DMS79 (cell line): ENCODE data around the gene NDUFA13.

Experiments used
- DNase-seq: peaks from one replicate; lab custom pipeline; 2025; lab: John Stamatoyannopoulos, UW

Gene NDUFA13

DNA sequence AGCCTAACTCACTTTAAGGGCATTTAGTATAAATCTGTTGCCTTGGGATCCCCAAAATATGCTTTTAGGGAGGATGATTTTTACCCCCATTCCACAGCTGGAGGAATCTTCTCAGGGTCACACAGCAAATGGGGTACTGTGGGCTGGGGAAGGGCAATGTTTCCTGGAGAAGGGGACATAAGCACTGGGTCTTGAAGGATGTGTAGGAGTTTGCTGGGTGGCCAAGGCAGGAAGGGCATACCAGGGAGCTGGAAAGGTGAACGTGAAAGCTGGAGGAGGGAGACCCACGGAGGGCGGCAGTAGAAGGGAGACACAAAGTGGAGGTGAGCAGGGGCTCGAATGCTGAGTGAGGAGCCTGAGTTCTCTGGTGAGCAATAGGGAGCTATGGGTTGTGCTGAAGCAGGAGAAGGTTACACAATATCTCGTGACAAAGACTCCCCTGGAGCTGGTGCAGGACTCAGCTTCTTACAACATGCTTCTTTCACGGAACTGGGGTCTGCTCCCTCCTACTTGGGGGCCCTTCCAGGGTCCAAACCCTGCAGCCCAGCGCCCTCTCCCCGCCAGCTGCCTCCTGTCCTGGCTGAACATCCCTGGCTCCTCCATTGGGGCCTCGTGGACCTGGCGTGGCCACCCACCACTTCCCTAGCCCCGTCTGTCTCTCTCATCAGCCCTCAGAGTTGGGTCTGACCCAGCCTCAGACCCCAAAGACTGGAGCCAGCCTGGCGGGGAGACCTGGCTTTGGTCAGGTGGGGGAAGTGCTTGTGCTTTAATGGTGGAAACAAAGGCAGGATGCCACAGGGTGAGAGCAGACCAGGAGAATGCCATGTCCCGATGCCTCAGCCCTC, 33.1 kb downstream of the NDUFA13 start:
- DNase-seq, result no peak

DNA sequence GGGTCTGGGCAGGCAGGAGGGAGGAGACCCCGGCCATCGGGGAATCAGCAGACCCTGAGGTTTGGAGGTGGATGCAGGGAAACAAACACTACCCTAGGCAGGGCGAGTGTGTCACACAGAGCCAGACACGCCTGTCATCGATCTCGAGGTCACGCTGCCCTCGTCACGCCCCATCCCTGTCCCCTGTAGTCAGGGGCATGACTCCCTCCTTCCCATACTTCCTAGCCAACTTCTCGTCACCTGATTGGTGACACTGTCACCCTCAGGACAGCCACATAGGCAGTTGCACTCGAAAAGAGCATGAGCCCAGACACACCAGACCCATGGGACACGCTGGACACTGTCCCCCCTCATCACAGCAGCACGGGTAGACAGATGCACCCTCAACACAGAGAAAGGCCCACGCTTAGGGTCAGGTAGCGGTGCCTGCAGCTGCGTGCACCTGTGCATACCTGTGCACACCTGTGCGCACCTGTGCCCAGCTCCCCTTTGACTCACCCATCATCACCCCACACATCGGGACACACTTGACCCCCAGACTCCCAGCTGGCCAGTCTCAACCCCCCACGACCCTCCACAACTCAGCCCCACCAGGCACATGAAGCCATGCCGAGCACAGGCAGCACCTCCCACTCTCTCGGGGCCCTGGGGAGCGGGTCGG, 33.9 kb downstream of the NDUFA13 start:
- DNase-seq, result no peak

DNA sequence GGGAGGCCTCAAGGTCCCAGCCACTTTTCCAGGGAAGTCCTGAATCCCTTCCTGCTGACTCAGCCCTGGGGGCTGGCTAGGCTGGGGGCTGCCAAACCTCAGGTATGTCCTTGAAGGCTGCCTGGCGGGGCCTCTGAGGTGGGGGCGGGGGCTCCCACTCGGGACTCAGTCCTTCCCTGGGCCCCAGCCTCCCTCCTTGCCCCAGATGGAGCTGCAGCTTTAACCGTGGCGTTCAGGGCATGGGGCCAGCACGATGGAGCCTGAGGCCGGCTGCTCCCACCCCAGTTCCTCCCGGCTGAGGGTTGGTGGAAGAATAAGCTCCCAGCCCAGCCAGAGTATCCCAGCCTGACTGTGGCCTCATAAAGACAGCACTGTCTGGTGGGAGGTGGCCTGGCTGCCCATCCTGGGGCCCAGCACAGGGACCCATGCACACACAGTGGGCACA, 34.5 kb downstream of the NDUFA13 start:
- no peak for DNase-seq

DNA sequence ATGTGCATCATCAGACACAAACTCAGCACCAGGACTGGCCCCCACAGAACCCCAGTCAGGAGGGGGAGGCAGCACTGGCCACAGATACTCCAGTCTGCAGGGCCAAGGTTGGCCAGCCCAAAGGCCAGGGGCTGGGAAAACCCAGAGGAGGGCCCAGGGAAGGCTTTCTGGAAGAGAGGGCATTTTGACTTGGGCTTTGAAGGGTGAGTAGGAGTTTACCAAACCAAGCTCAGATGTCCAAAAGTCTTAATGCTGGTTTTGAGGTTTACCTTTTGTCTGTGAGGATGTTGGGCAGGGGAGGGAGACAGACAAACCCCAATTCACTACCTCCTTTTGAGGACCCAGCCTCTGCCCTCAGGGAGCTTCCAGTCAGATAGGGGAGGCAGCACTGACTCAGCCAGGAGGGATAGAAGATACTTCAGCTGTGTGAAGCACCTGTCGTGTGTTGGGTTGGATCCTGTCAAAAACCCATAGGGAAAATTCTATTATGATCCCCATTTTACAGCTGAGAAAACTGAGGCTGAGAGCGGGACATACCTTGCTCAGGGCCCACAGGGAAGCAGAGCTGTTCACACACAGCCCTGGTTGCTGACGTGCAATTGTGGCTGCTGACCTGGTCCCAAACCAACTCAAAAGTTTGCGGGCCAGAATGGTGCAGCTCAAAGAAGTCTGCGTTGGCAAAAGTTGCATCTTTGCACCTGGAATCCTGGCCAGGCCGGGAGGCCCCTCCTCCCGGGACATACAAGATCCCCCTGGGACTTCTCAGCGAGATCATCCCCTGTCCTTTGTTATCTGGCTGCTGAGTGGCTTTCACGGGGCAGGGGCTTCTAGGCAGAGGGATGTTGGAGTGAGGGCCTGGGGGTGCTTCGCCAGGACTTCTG, 35.2 kb downstream of the NDUFA13 start:
- DNase-seq, result no peak

DNA sequence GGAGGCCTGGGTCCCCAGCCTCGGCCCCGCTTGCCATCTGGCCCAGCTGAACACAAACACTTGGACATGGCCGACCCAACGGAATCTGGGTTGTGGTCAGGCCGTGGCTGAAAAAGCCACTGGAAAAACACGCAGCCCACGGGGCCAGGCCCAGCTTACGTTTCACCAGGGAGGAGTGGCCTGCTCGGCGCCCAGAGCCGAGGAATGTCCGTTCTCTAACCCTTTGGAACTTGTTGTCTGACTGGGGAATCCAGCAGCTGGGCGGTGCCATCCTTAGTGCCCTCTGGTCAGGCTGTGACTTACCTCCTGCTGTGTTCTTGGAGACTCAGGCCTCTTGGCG, 35.8 kb downstream of the NDUFA13 start:
- DNase-seq, result no peak

DNA sequence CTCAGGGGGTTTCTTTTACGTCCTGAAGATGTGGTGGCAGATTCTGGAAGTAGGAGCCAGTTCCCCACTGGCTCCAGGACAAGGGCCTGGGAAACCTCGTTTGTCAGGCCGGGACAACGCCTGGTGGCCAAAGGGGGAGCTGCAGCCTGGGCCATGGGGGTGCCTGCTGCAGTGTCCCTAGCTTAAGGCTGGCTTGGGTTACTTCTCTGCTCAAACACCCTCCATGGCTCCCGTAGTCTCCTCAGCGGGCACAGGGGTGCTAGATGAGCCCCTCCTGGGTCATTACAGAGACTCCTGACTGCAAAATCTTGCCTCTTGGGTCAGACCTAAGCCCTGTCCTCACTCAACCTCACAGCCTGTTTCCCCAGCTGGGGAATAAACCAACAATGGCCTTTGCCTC, 36.8 kb downstream of the NDUFA13 start:
- DNase-seq, result no peak

DNA sequence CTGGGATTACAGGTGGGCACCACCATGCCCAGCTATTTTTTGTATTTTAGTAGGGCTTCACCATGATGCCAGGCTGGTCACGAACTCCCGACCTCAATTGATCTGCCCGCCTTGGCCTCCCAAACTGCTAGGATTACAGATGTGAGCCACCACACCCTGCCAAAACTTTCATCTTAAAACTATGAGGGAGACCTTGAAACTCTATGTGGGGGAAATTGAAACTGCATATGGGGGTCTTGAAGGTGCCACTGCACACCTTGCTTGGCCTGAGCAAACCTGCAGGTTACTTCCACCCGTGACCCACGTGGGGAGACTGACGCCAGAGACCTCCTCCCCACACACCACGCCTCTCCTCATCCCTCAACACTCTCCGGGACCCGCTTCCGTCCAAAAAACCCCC, 37.6 kb downstream of the NDUFA13 start:
- no peak for DNase-seq

DNA sequence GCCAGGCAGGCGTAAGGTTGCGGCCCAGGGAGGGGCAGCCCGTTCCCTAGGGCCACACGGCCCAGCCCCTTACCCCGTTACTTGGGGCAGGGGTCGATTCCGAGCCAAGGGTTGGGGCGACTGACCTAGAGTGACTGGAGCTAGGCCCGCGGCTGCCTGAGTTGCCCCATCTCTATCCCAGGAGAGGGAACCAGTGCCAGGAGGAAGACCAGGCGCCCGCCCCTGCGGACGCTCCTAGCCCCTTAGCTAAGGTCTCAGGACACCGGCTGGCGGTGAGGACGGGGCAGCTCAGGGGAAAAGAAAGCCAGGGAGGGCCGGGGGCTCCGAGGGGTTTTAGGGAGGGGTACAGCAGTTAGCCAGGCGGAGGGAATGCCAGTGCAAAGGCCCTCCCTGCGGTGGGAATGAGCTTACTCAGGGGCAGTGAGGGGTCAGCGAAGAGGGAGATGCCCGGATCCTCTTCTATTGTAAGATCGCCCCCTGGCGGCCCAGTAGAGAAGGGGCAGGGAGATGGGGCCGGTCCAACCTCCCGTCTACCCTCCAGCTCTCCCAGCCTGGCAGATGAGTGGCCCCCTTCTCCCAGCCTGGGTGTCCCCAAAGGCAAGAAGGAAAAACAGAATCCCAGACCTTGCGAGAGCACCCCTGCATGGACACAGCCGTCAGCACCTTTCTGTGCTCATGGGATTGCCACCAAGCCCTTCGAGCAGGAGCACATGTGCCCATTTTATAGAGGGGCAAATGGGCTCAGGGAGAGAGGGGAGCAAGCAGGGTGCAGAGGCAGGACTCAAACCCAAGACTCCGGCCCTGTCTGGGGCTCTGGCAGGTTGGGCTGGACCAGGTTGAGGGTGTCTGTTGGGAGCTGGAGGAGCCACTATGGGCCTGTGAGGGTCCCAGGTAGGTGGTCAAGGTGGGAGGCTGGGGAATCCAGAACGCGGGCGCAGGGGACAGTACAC, 38.3 kb downstream of the NDUFA13 start:
- DNase-seq, result no peak

DNA sequence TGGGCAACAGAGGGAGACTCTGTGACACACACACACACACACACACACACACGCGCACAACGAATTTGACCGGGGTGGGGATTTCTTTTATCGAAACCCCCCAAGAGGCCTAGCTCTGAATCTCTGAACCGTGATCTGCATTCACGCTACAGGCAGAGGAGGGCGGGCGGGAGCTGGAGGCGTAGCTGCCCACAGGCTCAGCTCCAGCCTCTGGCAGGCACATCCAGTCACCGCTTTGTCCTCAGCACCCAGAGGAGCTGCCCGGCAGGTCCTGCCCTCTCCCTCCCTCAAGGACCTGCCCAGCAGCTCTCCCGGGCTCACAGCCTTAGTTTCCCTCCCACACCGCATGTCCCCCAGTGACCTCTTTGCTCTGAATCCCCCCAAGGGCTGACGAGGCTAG, 42.0 kb downstream of the NDUFA13 start:
- DNase-seq, result no peak

DNA sequence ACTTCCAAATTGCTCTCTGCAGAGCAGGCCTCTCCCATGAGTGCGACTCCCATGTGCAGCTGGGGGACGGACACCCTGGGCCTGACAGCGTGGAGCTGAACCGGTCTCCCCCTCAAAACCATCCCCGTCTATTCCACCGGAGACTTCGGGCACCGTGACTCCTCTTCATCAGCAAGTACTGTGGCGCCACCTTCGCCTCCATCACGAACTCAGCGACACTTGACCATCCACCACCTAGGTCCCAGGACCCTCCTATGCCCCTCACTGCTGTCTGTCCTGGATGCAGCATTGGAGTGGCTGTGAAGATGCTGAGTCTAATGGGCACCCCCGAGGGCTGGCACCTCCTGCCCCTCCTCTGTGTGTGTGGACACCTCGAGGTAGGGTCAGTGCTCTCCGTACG, 42.6 kb downstream of the NDUFA13 start:
- DNase-seq, result no peak

DNA sequence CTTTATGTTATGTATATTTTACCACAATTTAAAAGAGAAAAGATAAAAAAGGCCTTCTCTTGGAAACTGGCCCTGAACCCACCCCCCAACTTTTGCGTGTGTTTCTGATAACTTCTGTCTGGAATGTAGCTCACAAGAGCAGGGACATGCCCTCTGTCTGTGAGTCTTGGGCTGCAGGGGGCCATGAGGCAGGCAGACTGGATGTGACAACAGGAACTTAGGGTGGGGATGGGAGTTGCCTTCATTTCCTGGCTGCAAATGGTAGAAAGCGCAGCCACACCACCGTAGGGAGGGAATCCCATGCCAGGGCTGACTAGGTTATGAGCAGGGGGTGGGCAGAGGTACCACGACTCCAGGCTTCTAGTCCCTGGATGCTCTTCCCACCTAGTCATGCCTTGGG, 43.9 kb downstream of the NDUFA13 start:
- DNase-seq, result no peak

DNA sequence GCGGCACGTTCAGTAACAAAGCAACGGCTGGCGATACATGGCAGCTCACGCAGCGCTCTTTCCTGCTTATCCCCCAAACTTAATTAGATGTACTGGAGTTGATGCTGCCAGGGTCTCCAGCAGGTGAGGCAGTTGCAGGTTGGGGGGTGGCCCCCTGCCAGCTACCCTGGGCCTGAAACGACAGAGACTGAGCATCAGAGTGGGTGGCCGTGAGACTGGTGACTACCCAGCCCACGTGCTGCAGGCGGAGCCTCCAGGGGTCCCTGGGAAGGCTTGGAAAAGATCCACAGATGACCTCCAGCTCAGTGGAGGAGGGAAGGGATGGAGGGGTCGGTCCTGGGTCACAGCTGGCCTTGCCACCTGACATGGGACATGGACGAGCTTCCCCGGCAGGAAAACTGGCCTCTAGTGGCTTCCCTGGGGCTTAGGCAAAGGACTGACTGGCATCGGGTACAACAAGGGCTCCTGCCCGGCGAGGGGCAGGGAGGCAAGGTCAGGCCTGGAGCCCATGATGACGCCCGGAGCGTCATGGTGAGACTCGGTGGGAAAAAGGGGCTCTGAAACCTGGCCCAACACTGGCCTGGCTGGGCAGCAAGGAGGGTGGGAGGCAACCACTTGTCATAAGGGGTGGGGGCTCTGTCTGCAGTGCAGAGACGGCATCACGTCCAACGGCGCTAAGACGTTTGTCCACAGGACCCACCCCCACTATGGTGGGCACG, 46.1 kb downstream of the NDUFA13 start:
- DNase-seq, result no peak

DNA sequence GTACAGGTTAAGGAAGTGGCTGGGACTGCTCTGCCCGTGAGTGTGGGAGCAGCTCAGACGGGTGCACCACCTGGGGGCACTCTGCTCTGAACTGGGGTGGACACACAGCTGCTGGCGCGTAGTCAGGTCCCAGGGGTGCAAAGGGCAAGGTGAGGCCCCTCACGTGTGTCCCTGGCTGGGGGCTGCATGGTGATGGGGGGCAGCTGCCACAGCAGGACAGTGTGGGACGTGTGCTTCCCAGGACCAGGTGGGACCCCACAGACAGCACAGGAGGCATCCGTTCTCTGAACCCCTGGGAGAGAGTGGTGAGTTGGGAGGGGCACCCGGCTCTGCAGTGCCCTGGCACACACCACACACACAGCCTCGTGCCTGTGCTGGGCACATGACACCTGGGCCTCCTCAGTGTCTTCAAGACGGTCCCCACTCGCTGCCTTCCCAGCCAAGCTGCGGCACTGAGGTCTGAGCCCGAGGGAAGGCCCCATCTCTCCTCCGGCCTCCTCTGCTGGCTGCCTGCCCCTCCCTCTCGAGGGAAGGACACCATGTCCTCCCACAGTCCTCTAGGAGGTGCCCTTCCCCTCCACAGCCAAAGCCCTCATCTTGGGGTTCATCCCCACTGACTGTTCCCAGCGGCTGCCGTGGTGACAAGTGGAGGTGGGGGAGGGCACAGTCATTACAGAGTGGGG, 46.8 kb downstream of the NDUFA13 start:
- DNase-seq, result no peak

DNA sequence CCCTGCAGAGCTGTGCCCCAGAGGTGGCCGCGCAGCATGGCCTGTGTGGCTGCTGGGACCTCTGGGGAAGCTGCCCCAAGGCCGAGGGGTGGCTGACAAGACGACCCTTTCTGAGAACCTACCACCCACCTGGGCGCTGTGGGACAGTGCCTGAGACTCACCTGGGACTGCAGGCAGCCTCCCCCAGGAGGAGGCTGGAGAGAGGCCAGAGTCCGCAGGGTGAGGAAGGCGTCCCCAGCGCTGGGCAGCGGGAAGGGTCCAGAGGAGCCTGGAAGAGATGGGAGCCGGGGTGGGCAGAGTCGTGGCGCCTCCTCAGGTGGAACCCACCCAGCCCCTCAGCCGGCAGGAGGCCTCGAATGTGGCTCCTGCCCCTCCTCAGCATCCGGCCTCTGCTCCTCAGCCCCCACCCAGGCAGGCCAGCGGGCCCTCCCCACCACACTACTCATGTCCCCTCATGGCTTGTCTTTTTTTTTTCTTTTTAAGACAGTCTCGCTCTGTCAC, 47.4 kb downstream of the NDUFA13 start:
- no peak for DNase-seq

DNA sequence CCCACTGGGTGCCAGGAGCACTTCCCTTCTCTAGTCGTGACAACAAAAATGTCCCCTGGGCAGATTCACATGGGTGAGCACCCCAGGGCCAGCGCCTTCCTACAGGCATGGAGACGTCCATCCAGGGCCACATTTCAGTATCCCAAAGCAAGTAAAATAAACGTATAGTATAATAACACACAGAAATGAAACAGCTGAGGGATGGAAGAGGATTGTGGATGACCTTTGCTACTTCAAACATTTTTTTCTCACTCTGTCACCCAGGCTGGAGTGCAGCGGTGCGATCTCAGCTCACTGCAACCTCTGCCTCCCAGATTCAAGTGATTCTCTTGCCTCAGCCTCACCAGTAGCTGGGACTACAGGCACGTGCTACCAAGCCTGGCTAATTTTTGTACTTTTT, 50.3 kb downstream of the NDUFA13 start:
- no peak for DNase-seq

DNA sequence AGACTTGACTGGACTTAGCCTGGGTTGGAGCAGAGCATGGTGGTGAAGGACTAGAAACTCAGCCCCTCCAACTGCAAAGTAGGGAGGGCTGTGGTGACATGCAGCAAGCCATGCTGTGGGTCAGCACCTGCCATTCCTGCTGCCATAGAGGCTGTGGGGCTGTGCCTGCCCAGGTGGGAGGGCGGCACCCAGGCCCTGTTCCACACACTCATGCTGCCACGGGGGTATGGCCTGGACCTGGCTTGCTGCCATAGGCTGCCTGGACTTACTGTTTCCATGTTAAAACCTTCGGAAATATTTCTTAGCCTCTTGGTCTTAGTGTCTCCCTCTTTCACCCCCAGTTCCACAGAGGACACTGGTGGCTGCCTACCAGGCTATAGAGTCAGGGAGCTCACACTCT, 51.4 kb downstream of the NDUFA13 start:
- no peak for DNase-seq

DNA sequence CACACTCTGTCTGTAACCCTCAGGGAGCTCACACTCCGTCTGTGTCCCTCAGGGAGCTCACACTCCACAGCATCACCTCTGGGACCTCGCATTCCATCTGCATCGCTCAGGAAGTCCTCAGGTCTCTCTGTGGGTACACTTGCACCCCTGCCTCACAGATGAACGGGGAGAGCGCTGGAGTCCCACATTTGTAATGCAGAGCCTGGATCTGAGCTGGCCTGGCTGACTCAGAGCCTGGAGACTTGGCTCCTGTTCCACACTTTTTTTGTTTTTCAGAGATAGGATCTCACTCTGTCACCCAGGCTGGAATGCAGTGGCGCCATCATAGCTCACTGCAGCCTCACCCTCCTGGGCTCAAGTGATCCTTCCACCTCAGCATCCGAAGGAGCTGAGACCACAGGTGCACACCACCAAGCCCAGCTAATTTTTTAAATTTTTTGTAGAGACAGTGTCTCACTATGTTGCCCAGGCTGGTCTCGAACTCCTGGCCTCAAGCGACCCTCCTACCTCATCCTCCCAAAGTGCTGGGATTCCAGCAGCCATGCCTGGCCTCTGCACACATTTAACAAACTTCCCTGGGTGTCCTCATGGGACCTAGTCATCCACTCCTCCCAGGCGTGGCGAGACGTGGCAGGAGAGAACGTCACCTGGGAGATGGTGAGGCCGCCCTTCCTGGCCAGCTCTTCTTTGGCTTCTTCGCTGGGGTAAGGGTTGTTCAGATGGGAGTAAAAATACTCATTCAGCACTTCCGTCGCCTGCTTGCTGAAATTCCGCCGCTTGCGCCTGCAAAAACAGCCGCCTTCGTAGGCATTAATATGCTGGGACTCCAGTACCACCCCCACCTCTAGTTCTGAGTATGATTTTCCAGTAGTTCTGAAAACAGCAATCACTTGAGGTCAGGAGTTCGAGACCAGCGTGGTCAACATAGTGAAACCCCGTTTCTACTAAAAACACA, 53.1 kb downstream of the NDUFA13 start:
- no peak for DNase-seq

DNA sequence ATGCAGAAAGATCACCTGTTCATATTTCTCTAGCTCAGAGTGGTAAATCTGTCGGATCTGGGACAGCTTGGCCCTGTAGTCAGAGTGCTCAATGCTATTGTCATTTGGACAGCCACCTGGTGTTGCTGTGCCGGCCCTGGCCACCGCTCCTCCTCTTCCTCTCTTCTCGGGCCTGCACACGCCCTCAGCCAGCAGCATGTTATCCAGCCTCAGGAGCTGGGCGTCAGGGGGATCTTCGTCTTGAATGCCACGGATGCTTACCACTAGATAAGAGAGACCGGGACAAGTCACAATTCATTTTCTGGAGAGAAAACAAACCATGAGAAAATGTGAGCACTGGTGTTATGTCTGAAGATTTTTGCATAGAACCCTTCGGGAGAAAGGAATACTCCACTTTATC, 54.5 kb downstream of the NDUFA13 start:
- no peak for DNase-seq
